ENCODE data around the gene CDC73. TPM values are rescaled to one million over a fixed set of nuclear protein-coding genes. Genes with fewer than 3 reads are reported as not detected.

CDC73 gene
- total and polyA plus RNA-seq, 10 donors: 6.5 to 76.7 (median 39.1) TPM

DNA sequence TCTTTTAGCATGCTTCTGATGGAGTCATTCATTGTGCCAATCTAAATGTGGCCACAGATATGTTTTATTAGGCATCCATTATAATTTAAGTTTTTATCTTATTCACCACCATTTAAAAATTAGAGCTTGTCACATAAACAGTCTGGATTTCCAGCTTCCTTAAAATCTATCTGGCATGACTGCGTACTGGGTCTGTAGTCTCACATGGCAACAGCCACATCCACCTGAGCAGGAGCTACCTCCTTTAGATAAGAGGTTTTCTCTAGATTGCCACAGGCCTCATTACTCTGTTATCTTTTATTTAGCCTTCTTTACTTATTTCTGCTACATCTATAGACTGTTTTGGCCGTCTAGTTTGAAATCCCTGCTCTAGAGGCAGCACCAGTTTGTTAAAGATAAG, 35.5 kb downstream of the CDC73 start:
- peaks cover 0 to 65% (median 24%) of the 10 kb centered on the region in 6 donors for H3K36me3 ChIP-seq
- TF ChIP-seq POLR2AphosphoS5 (IDR thresholded peaks at IDR 0.05) (no peak), POLR2A (IDR thresholded peaks at IDR 0.05) (no peak)
- TF ChIP-seq, protein P1, sequence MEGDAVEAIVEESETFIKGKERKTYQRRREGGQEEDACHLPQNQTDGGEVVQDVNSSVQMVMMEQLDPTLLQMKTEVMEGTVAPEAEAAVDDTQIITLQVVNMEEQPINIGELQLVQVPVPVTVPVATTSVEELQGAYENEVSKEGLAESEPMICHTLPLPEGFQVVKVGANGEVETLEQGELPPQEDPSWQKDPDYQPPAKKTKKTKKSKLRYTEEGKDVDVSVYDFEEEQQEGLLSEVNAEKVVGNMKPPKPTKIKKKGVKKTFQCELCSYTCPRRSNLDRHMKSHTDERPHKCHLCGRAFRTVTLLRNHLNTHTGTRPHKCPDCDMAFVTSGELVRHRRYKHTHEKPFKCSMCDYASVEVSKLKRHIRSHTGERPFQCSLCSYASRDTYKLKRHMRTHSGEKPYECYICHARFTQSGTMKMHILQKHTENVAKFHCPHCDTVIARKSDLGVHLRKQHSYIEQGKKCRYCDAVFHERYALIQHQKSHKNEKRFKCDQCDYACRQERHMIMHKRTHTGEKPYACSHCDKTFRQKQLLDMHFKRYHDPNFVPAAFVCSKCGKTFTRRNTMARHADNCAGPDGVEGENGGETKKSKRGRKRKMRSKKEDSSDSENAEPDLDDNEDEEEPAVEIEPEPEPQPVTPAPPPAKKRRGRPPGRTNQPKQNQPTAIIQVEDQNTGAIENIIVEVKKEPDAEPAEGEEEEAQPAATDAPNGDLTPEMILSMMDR (IDR thresholded peaks at IDR 0.05 in 8 of 11, conservative IDR thresholded peaks at IDR 0.05 in 3 of 11): no peak
- H3K4me3 ChIP-seq: no peak overlapping the region
- H3K4me1 ChIP-seq: peaks cover 0 to 3% (median 0%) of the 10 kb centered on the region in 6 donors
- H3K27ac ChIP-seq: no peak overlapping the region
- no peak for DNase-seq
- WGBS, 5 donors: 90 to 96% (median 92%) methylated on average over 2 of the region's 2 CpGs
- H3K27me3 ChIP-seq (replicated peaks in 1 of 7): no peaks in the 10 kb centered on the region
- H3K9me3 ChIP-seq: no peaks in the 10 kb centered on the region
- intact Hi-C loops (cut with DNase I; ENCODE audit: low total_unique reads): no loop called here

GRCh38 chr1:193176113-193176512, 54.3 kb downstream of the CDC73 start:
- Histone ChIP-seq H3K9me3 (no peaks in the 10 kb centered on the region), H3K4me1 (peaks cover 0 to 10% (median 0%) of the 10 kb centered on the region in 6 donors), H3K4me3 (no peak overlapping the region), H3K27me3 (replicated peaks in 1 of 7) (no peaks in the 10 kb centered on the region), H3K27ac (no peak overlapping the region), H3K36me3 (peaks cover 0 to 4% (median 0%) of the 10 kb centered on the region in 6 donors)
- 68 to 93% (median 75%) methylated on average over 1 of the region's 1 CpG for WGBS, 5 donors
- no peak for DNase-seq
- intact Hi-C loops (cut with DNase I; ENCODE audit: low total_unique reads): no loop called here
- TF ChIP-seq, protein P1 (IDR thresholded peaks at IDR 0.05 in 8 of 11, conservative IDR thresholded peaks at IDR 0.05 in 3 of 11): no peak
- no peak for TF ChIP-seq POLR2AphosphoS5 (IDR thresholded peaks at IDR 0.05)
- TF ChIP-seq POLR2A (IDR thresholded peaks at IDR 0.05): no peak

GRCh38 chr1:193176788-193177187, 55.0 kb downstream of the CDC73 start:
- intact Hi-C loops (cut with DNase I; ENCODE audit: low total_unique reads): no loop called here
- no peak for DNase-seq
- no peaks in the 10 kb centered on the region for H3K9me3 ChIP-seq
- no peaks in the 10 kb centered on the region for H3K36me3 ChIP-seq
- TF ChIP-seq POLR2AphosphoS5 (IDR thresholded peaks at IDR 0.05) (no peak), POLR2A (IDR thresholded peaks at IDR 0.05) (no peak)
- TF ChIP-seq, protein P1 (IDR thresholded peaks at IDR 0.05 in 8 of 11, conservative IDR thresholded peaks at IDR 0.05 in 3 of 11): no peak
- no peak overlapping the region for H3K4me3 ChIP-seq
- peaks cover 0 to 10% (median 0%) of the 10 kb centered on the region in 6 donors for H3K4me1 ChIP-seq
- H3K27me3 ChIP-seq (replicated peaks in 1 of 7): no peaks in the 10 kb centered on the region
- no peak overlapping the region for H3K27ac ChIP-seq

- no peak overlapping the region for H3K27ac ChIP-seq
- TF ChIP-seq, protein P1 (IDR thresholded peaks at IDR 0.05 in 8 of 11, conservative IDR thresholded peaks at IDR 0.05 in 3 of 11): no peak
- TF ChIP-seq POLR2A (IDR thresholded peaks at IDR 0.05) (no peak), POLR2AphosphoS5 (IDR thresholded peaks at IDR 0.05) (no peak)
- no peaks in the 10 kb centered on the region for H3K36me3 ChIP-seq
- intact Hi-C loops (cut with DNase I; ENCODE audit: low total_unique reads): no loop called here
- H3K27me3 ChIP-seq (replicated peaks in 1 of 7): no peaks in the 10 kb centered on the region
- 36 to 49% (median 46%) methylated on average over 4 of the region's 4 CpGs for WGBS, 5 donors
- DNase-seq: no peak
- no peak overlapping the region for H3K4me3 ChIP-seq
- peaks cover 3 to 33% (median 14%) of the 10 kb centered on the region in 6 donors for H3K4me1 ChIP-seq
- H3K9me3 ChIP-seq: no peaks in the 10 kb centered on the region
These were observed 57.3 kb downstream of the CDC73 start for GRCh38 chr1:193179094-193179493.

Data from spleen (tissue), 11 donors.